CD4-positive, alpha-beta T cell (primary cell): ENCODE results near the gene CYB5R3. TPM values are rescaled to one million over a fixed set of nuclear protein-coding genes. Genes with fewer than 3 reads are reported as not detected.
"Not testable (repeated sequence)": the region's sequence is repeated elsewhere in the genome, so short reads cannot be mapped to it uniquely, and the experiment has no call there.

Experiments
- ATAC-seq: fragments of 200-7000 bp; cut with Tn5 transposase; one replicate; pipeline ENCODE4 v1.10.0; 2022; ENCODE audit warnings: mild to moderate bottlenecking; ENCODE audit not compliant: poor library complexity
- CTCF ChIA-PET: fragments of 350-600 bp; sonication (Branson Sonifier 250); formaldehyde crosslinking; loops from one replicate; lab custom pipeline; 2021; ENCODE audit warnings: antibody characterized with exemption, inconsistent platforms; lab: Charles Lee
- POLR2A ChIA-PET: fragments of 350-600 bp; sonication (Branson Sonifier 250); formaldehyde crosslinking; loops from one replicate; lab custom pipeline; 2021; ENCODE audit warnings: antibody characterized with exemption, inconsistent platforms; lab: Charles Lee
- DNase-seq, 14 experiments: peaks; one replicate each; pipeline ENCODE4 v3.0.0-alpha.2; 2013 to 2020; ENCODE audit warnings: mixed read lengths in 2 of 14
- H3K27ac ChIP-seq, 2 donors: one replicate each; pipeline versions ENCODE4 v1.5.1 to v1.7.0; 2013; ENCODE audit warnings: low read length in 2 of 2, low read depth in 1 of 2, mild to moderate bottlenecking in 1 of 2
- H3K27me3 ChIP-seq, 2 experiments: 1 replicate in 1 of 2; 2 replicates in 1 of 2; pipeline versions ENCODE4 v1.6.1 to v1.7.0; 2013; ENCODE audit warnings: low read length in 2 of 2, control low read depth in 1 of 2, mild to moderate bottlenecking in 1 of 2, moderate library complexity in 1 of 2; ENCODE audit not compliant: insufficient read depth in 2 of 2, control insufficient read depth in 1 of 2
- H3K36me3 ChIP-seq: one replicate; pipeline ENCODE4 v1.6.1; 2013; ENCODE audit warnings: low read length, control low read depth; ENCODE audit not compliant: insufficient read depth
- H3K4me1 ChIP-seq: one replicate; pipeline ENCODE4 v1.6.1; 2013; ENCODE audit warnings: low read length, control low read depth; ENCODE audit not compliant: insufficient read depth
- H3K4me3 ChIP-seq: one replicate; pipeline ENCODE4 v1.5.1; 2013; ENCODE audit warnings: mild to moderate bottlenecking, low read length, moderate library complexity
- H3K9me3 ChIP-seq, 2 experiments: 1 replicate in 1 of 2; 2 replicates in 1 of 2; pipeline versions ENCODE4 v1.6.1 to v1.7.0; 2013; ENCODE audit warnings: low read length in 2 of 2, mild to moderate bottlenecking in 2 of 2, control low read depth in 1 of 2, moderate library complexity in 1 of 2; ENCODE audit not compliant: control insufficient read depth in 1 of 2, insufficient read depth in 1 of 2
- H3K27ac Mint-ChIP-seq: one replicate; pipeline ENCODE4 v1.8.0; 2020; ENCODE audit warnings: mixed read lengths
- H3K27me3 Mint-ChIP-seq: one replicate; pipeline ENCODE4 v1.8.0; 2021; ENCODE audit warnings: mixed read lengths
- H3K36me3 Mint-ChIP-seq: one replicate; pipeline ENCODE4 v1.8.0; 2021; ENCODE audit warnings: low read depth, mixed read lengths
- H3K4me1 Mint-ChIP-seq: one replicate; pipeline ENCODE4 v1.8.0; 2021; ENCODE audit warnings: low read depth, mixed read lengths
- H3K4me3 Mint-ChIP-seq: one replicate; pipeline ENCODE4 v1.8.0; 2020; ENCODE audit warnings: mild to moderate bottlenecking, mixed read lengths
- H3K9me3 Mint-ChIP-seq: one replicate; pipeline ENCODE4 v1.8.0; 2020; ENCODE audit warnings: mixed read lengths
- intact Hi-C, 2 experiments: fragments of 100-400 bp; cut with DNase I in 1 of 2; cut with micrococcal nuclease in 1 of 2; formaldehyde crosslinking; loops; one replicate each; pipeline versions ENCODE4 v1.15.1 to v1.9.0; 2023 to 2025; cut with DNase I, micrococcal nuclease
- total RNA-seq, 174 experiments: library from RNA in 2 of 174; stranded (reverse) in 2 of 174; gene quantifications; one replicate each; pipeline ENCODE4 v1.2.3 and lab custom pipeline; 2021 to 2026
- TF ChIP-seq, protein P1 (sequence below): fragments of 200-600 bp; IDR thresholded peaks from one replicate; pipeline ENCODE4 v1.8.0; 2022; ENCODE audit warnings: antibody characterized with exemption, mild to moderate bottlenecking

The CYB5R3 gene
- total RNA-seq, 2 experiments from 2014 or later, result 39.8 to 41.2 TPM

DNA sequence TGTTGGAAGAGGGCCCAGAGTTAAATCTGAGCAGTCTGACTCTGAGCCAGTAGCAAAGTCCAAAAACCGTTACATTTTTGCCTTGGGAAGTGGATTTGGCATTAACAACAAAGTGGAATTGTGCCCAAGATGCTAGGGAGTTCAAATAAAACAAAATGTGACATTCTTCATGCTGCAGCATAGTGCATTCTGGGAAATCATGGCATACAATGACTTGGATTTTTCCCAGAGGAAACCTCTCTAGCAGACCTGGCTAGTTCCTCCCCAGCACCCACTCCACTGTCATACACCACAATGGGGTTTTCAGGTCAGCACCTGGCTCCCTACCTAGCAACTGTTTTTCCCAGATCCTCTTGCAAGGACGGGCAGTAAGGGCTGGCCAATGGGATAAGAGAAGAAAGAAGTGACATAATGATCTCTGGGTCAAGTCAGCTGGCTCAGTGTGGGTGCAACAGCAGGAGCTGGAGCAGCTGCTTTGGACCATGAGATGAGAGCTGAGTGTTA, 24.8 kb upstream of the CYB5R3 start:
- Mint-ChIP-seq H3K4me1 (peaks cover 7% of the 10 kb centered on the region), H3K9me3 (no peaks in the 10 kb centered on the region), H3K4me3 (no peak overlapping the region), H3K36me3 (no peaks in the 10 kb centered on the region), H3K27ac (no peak overlapping the region), H3K27me3 (no peaks in the 10 kb centered on the region)
- Histone ChIP-seq H3K27me3 (no peaks in the 10 kb centered on the region), H3K27ac (no peak overlapping the region), H3K9me3 (peaks cover 0 to 7% of the 10 kb centered on the region in 2 experiments), H3K36me3 (no peaks in the 10 kb centered on the region), H3K4me3 (no peak overlapping the region), H3K4me1 (peaks cover 7% of the 10 kb centered on the region)
- CTCF ChIA-PET, result no interaction called here
- no peak for ATAC-seq
- TF ChIP-seq, protein P1, sequence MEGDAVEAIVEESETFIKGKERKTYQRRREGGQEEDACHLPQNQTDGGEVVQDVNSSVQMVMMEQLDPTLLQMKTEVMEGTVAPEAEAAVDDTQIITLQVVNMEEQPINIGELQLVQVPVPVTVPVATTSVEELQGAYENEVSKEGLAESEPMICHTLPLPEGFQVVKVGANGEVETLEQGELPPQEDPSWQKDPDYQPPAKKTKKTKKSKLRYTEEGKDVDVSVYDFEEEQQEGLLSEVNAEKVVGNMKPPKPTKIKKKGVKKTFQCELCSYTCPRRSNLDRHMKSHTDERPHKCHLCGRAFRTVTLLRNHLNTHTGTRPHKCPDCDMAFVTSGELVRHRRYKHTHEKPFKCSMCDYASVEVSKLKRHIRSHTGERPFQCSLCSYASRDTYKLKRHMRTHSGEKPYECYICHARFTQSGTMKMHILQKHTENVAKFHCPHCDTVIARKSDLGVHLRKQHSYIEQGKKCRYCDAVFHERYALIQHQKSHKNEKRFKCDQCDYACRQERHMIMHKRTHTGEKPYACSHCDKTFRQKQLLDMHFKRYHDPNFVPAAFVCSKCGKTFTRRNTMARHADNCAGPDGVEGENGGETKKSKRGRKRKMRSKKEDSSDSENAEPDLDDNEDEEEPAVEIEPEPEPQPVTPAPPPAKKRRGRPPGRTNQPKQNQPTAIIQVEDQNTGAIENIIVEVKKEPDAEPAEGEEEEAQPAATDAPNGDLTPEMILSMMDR, result no peak
- POLR2A ChIA-PET, result no interaction called here
- intact Hi-C loops, result no loop called here
- DNase-seq, result no peak

DNA sequence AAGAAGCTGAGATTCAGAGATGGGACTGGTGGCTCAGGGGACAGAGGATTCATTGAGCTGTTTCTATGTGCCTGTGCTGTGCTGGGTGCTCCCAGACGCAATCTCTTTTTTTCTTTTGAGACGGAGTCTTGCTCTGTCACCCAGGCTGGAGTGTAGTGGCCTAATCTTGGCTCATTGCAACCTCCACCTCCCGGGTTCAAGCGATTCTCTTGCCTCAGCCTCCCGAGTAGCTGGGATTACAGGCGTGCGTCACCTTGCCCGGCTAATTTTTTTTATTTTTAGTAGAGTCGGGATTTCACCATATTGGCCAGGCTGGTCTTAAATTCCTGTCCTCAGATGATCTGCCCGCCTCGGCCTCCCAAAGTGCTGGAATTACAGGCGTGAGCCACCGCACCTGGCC, 23.9 kb upstream of the CYB5R3 start:
- H3K27ac Mint-ChIP-seq, result not testable (repeated sequence)

DNA sequence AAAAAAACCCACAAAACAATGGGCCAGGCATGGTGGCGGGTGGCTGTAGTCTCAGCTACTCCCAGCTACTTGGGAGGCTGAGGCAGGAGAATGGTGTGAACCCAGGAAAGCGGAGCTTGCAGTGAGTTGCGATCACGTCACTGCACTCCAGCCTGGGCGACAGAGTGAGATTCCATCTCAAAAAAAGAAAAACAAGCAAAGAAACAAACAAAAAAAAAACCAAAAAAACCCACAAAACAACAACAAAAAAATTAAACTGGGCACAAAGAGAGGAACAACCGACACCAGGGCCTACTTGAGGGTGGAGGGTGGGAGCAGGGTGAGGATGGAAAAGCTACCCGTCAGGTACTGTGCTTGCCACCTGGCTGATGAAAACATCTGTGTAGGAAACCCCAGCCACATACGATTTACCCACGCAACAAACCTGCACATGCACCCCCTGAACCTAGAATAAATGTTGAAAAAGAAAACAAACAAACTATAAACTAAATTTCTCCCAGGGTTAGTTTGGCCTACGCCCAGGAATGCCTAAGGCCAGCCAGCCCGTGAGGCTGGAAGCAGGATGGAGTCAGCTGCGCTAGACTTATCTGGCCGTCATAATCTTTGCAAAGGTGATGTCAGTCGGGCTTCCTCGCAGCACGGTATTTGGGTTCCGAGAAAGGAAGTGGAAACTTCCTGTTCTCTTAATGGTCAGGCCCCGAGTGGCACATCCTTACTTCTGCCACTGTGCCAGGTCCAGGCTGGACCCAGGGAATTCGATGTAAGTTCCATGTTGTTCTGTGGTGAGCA, 21.9 kb upstream of the CYB5R3 start:
- POLR2A ChIA-PET, result interaction anchor here (0.6 kb wide), 1 partner anchor 19 kb away, joined by 3 read pairs; no protein-coding TSS in a partner anchor

More for the DNA sequence above, 23.9 kb upstream of the CYB5R3 start:
- intact Hi-C loops, H3K27me3 Mint-ChIP-seq, H3K27ac ChIP-seq, H3K36me3 Mint-ChIP-seq, DNase-seq, H3K4me3 Mint-ChIP-seq, H3K36me3 ChIP-seq, ATAC-seq, H3K4me1 Mint-ChIP-seq, H3K9me3 ChIP-seq, H3K9me3 Mint-ChIP-seq, POLR2A ChIA-PET, H3K4me1 ChIP-seq, H3K27me3 ChIP-seq, H3K4me3 ChIP-seq, CTCF ChIA-PET: not testable (repeated sequence)

More for the DNA sequence above, 21.9 kb upstream of the CYB5R3 start:
- H3K4me1 ChIP-seq, result peaks cover 7% of the 10 kb centered on the region
- ATAC-seq (no peak), DNase-seq (peak in 2 of 14 experiments; percentile 7 to 19)
- H3K27me3 Mint-ChIP-seq, result no peaks in the 10 kb centered on the region
- no peak overlapping the region for H3K4me3 ChIP-seq
- intact Hi-C loops, result no loop called here
- H3K4me3 Mint-ChIP-seq, result no peak overlapping the region
- H3K27me3 ChIP-seq, result no peaks in the 10 kb centered on the region
- peaks cover 7% of the 10 kb centered on the region for H3K4me1 Mint-ChIP-seq
- TF ChIP-seq, protein P1, result no peak
- no peaks in the 10 kb centered on the region for H3K9me3 ChIP-seq
- CTCF ChIA-PET, result no interaction called here
- H3K27ac ChIP-seq, result no peak overlapping the region
- H3K36me3 ChIP-seq, result no peaks in the 10 kb centered on the region
- no peaks in the 10 kb centered on the region for H3K9me3 Mint-ChIP-seq
- no peaks in the 10 kb centered on the region for H3K36me3 Mint-ChIP-seq
- H3K27ac Mint-ChIP-seq, result no peak overlapping the region
